GM12878 (cell line): ENCODE measurements around the gene TOM1L2. TPM values are rescaled to one million over a fixed set of nuclear protein-coding genes. Genes with fewer than 3 reads are reported as not detected.

ENCODE experiments used
- ATAC-seq: fragments of 200-7000 bp; cut with Tn5 transposase; 3 replicates; pipeline ENCODE4 v1.9.1; 2020; ENCODE audit warnings: mild to moderate bottlenecking, moderate library complexity
- BruUV-seq: library from RNA; stranded (reverse); fragments of 400-500 nt; replicated peaks from 2 replicates; lab custom pipeline; 2021; lab: Mats Ljungman, UMichigan
- CTCF ChIA-PET: fragments of 300-600 bp; sonication (Branson Sonifier 250); formaldehyde crosslinking; extraction: SDS; loops from one replicate; lab custom pipeline; 2021; ENCODE audit warnings: inconsistent platforms; lab: Yijun Ruan, JAX
- POLR2A ChIA-PET: fragments of 350-600 bp; formaldehyde crosslinking; extraction: SDS; loops from one replicate; lab custom pipeline; 2021; ENCODE audit warnings: inconsistent platforms; lab: Charles Lee
- RAD21 ChIA-PET: fragments of 300-600 bp; sonication (Branson Sonifier 250); formaldehyde crosslinking; loops from one replicate; lab custom pipeline; 2023; ENCODE audit warnings: antibody characterized with exemption; ENCODE audit not compliant: unreplicated experiment; lab: Charles Lee
- SMC1A ChIA-PET: fragments of 300-600 bp; sonication (Branson Sonifier 250); formaldehyde crosslinking; loops from one replicate; lab custom pipeline; 2023; ENCODE audit not compliant: unreplicated experiment, uncharacterized antibody; lab: Charles Lee
- DNase-seq: peaks from one replicate; pipeline ENCODE4 v3.0.0-alpha.2; 2011; ENCODE audit warnings: low read depth, low spot score
- FAIRE-seq: peaks from 3 replicates; lab custom pipeline; 2011; peaks lifted over from hg19 to GRCh38; lab: Jason Lieb, UNC
- H2AFZ ChIP-seq: 2 replicates; pipeline ENCODE4 v1.6.0; 2011; ENCODE audit warnings: low read depth, low read length, control low read depth; ENCODE audit not compliant: control insufficient read depth
- H3K27ac ChIP-seq: 2 replicates; pipeline ENCODE4 v1.5.1; 2011; ENCODE audit warnings: control low read depth; ENCODE audit not compliant: control insufficient read depth, insufficient read depth
- H3K27me3 ChIP-seq, 2 experiments: replicated peaks in 1 of 2; 2 replicates each; pipeline versions ENCODE4 v1.6.0 to v1.6.1; 2011; ENCODE audit warnings: low read length in 1 of 2; ENCODE audit not compliant: control insufficient read depth in 2 of 2, insufficient read depth in 2 of 2
- H3K36me3 ChIP-seq, 2 experiments: 2 replicates each; pipeline ENCODE4 v1.5.1; 2011; ENCODE audit warnings: low read length in 1 of 2; ENCODE audit not compliant: control insufficient read depth in 2 of 2, insufficient read depth in 2 of 2
- H3K4me1 ChIP-seq: 2 replicates; pipeline ENCODE4 v1.6.1; 2011; ENCODE audit warnings: mild to moderate bottlenecking, low read length, moderate library complexity, mixed read lengths; ENCODE audit not compliant: control insufficient read depth, insufficient read depth
- H3K4me2 ChIP-seq: 2 replicates; pipeline ENCODE4 v1.6.0; 2011; ENCODE audit warnings: control low read depth; ENCODE audit not compliant: control insufficient read depth, insufficient read depth
- H3K4me3 ChIP-seq: fragments of 200-600 bp; sonication (generic); 2 replicates; pipeline ENCODE4 v1.5.1; 2016
- H3K79me2 ChIP-seq: 2 replicates; pipeline ENCODE4 v1.6.0; 2011; ENCODE audit warnings: low read length; ENCODE audit not compliant: control insufficient read depth, insufficient read depth
- H3K9ac ChIP-seq: 2 replicates; pipeline ENCODE4 v1.8.0; 2011; ENCODE audit warnings: low read length, control low read depth, mixed read lengths; ENCODE audit not compliant: control insufficient read depth, insufficient read depth
- H3K9me3 ChIP-seq: replicated peaks from 3 replicates; pipeline ENCODE4 v1.5.1; 2011; ENCODE audit warnings: mild to moderate bottlenecking, low read length; ENCODE audit not compliant: control insufficient read depth, insufficient read depth
- H4K20me1 ChIP-seq: 2 replicates; pipeline ENCODE4 v1.6.0; 2011; ENCODE audit not compliant: control insufficient read depth, insufficient read depth
- CTCF ChIP-seq, 3 experiments: IDR thresholded peaks in 2 of 3; conservative IDR thresholded peaks in 1 of 3; 2 replicates each; pipeline ENCODE4 v1.5.1; 2011; ENCODE audit warnings: low read depth in 3 of 3, low read length in 3 of 3, mild to moderate bottlenecking in 3 of 3, control low read depth in 2 of 3, moderate library complexity in 2 of 3, inconsistent platforms in 1 of 3, mixed read lengths in 1 of 3; ENCODE audit not compliant: control insufficient read depth in 2 of 3, insufficient read depth in 1 of 3; ENCODE audit errors: extremely low read depth in 1 of 3
- SPI1 ChIP-seq: IDR thresholded peaks from 2 replicates; pipeline ENCODE4 v1.6.1; 2011; ENCODE audit warnings: low read depth, mild to moderate bottlenecking, low read length, moderate library complexity, borderline replicate concordance; ENCODE audit not compliant: insufficient read depth
- TARDBP ChIP-seq: IDR thresholded peaks from 2 replicates; pipeline ENCODE4 v1.6.1; 2016; ENCODE audit warnings: borderline replicate concordance
- WGBS: methylation state at CpG from one replicate; pipeline ENCODE4 v1.1.6; 2016; ENCODE audit warnings: low lambda C conversion rate; ENCODE audit not compliant: insufficient replicate concordance, insufficient coverage; ENCODE audit errors: missing lambda C conversion rate; 5-methylcytosine and 5-hydroxymethylcytosine counted together
- in situ Hi-C: fragments of 300-500 bp; cut with MboI; formaldehyde crosslinking; loops from 9 replicates; pipeline ENCODE4 v1.14.3; 2018; ENCODE audit warnings: mixed read lengths
- intact Hi-C: fragments of 100-400 bp; cut with micrococcal nuclease; formaldehyde crosslinking; loops from one replicate; pipeline ENCODE4 v1.14.2; 2022; ENCODE audit not compliant: unreplicated experiment
- polyA plus RNA-seq, 11 experiments: library from polyadenylated mRNA; depleted of rRNA in 4 of 11; unstranded in 6 of 11; stranded (reverse) in 5 of 11; fragments of >200 nt; fragmentation: Nextera tagmentation in 4 of 11; fragmentation: Illumina TruSeq in 1 of 11; extraction: Ambion mirVana in 4 of 11; extraction: Trizol in 1 of 11; gene quantifications; 1 replicate in 1 of 11; 2 replicates in 10 of 11; pipeline versions ENCODE4 v1.2.1 to v1.2.3, GENCODE V29; 2011 to 2016; ENCODE audit warnings: inconsistent platforms in 2 of 11, missing spikeins in 2 of 11, low read depth in 1 of 11
- total RNA-seq, 4 experiments: library from RNA; depleted of rRNA in 3 of 4; stranded (reverse); fragments of >200 nt in 3 of 4; fragmentation: Illumina TruSeq in 1 of 4; extraction: Trizol in 1 of 4; gene quantifications; 2 replicates each; pipeline versions ENCODE4 v1.2.1 to v1.2.3, GENCODE V29; 2013 to 2021

Gene TOM1L2
- total and polyA plus RNA-seq, 10 of the 15 experiments (the other 5 are each of a cell fraction or from before 2014, with no cell fraction given) = 0.19 to 19.2 (median 8.1) TPM

- TF ChIP-seq CTCF (IDR thresholded peaks at IDR 0.05 in 2 of 3, conservative IDR thresholded peaks at IDR 0.05 in 1 of 3; ENCODE audit: control insufficient read depth in 2 of 3, extremely low read depth in 1 of 3, insufficient read depth in 1 of 3, low read depth in 3 of 3, low read length in 3 of 3) = no peak
These were observed 67.8 kb downstream of the TOM1L2 start (continued) for GRCh38 chr17:17904166-17905035.

GRCh38 chr17:17902877-17903276 lies 69.3 kb downstream of the TOM1L2 start:
- intact Hi-C loops = no loop called here
- H3K4me1 ChIP-seq = peaks cover 9% of the 10 kb centered on the region
- TF ChIP-seq SPI1 = 0 out of 2 replicates have a peak, but pooled peaks have one; percentile 4
- no peak for TF ChIP-seq TARDBP
- TF ChIP-seq, all 136 proteins: peak for 1
- peak; percentile 31; the same call in 2 of the 3 replicates for ATAC-seq
- H3K4me3 ChIP-seq = no peak overlapping the region
- H3K27me3 ChIP-seq = no peaks in the 10 kb centered on the region
- H3K4me2 ChIP-seq = no peak overlapping the region; the same call in 1 of the 2 replicates
- ChIA-PET POLR2A (interaction anchor here (0.7 kb wide), 1 partner anchor 185 kb away, joined by 3 read pairs; the partner anchor contains the start of gene DRG2), SMC1A (interaction anchor here (1.0 kb wide), 1 partner anchor 17 kb away, joined by 3 read pairs; no protein-coding TSS in a partner anchor), RAD21 (interaction anchor here (1.0 kb wide), 1 partner anchor 16 kb away, joined by 5 read pairs; no protein-coding TSS in a partner anchor), CTCF (interaction anchor here (0.7 kb wide), 1 partner anchor 131 kb away, joined by 5 read pairs; no protein-coding TSS in a partner anchor)
- H3K9ac ChIP-seq = no peak overlapping the region
- no peak for DNase-seq
- no peak overlapping the region for H3K27ac ChIP-seq
- H3K79me2 ChIP-seq = no peaks in the 10 kb centered on the region
- H3K9me3 ChIP-seq = no peaks in the 10 kb centered on the region
- no TSS peak for BruUV-seq
- in situ Hi-C loops = no loop called here
- WGBS = 70% methylated on average over 4 of the region's 4 CpGs
- no peaks in the 10 kb centered on the region for H4K20me1 ChIP-seq
- no peaks in the 10 kb centered on the region for H3K36me3 ChIP-seq
- FAIRE-seq = no peak
- no peak overlapping the region for H2AFZ ChIP-seq
